ENCODE measurements around the gene SH3BP4. TPM values are rescaled to one million over a fixed set of nuclear protein-coding genes. Genes with fewer than 3 reads are reported as not detected.

SH3BP4 gene
- total RNA-seq, 1 donor from 2014 or later = 37.1 TPM

DNA sequence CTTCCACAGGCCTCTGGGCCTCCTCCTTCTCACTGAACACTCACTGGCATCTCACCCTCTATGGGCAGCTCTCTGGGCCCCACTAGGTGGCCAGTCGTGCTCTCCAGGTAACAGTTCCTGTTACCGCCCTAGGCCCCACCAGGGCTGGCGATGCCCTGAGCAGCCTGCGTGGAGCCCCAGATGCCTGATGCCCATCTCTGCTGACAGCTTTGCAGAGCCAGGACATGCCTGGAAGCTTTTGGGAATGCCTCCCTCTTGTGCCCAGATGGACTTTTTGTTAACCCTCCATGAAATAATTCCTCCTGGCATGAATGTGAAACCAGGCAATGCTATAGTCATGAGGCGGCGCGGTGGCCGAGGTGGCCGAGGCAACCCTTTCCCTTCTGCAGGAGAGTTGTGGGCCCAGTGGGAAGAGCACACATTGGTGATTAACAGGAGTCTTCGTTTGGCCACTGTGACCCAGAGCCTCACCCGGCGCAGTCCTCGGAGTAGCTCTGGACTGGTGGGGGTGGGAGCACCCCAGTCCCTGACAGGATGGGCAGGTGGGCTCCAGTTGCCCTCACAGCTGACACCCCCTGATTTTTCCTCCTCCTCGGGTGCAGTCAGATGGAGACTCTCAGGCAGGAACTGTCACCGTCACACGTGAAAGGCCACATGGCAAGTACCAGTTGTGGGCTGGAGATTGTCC is 80.0 kb downstream of the SH3BP4 start:
- Mint-ChIP-seq H3K9me3 (no peaks in the 10 kb centered on the region), H3K27me3 (ENCODE audit: low read depth) (no peaks in the 10 kb centered on the region), H3K36me3 (ENCODE audit: low read depth) (peaks cover 14% of the 10 kb centered on the region), H3K4me3 (no peak overlapping the region), H3K27ac (ENCODE audit: unreplicated experiment) (no peak overlapping the region), H3K4me1 (peaks cover 21% of the 10 kb centered on the region)
- DNase-seq (ENCODE audit: low read depth, low spot score) = no peak
- TF ChIP-seq, protein P1, sequence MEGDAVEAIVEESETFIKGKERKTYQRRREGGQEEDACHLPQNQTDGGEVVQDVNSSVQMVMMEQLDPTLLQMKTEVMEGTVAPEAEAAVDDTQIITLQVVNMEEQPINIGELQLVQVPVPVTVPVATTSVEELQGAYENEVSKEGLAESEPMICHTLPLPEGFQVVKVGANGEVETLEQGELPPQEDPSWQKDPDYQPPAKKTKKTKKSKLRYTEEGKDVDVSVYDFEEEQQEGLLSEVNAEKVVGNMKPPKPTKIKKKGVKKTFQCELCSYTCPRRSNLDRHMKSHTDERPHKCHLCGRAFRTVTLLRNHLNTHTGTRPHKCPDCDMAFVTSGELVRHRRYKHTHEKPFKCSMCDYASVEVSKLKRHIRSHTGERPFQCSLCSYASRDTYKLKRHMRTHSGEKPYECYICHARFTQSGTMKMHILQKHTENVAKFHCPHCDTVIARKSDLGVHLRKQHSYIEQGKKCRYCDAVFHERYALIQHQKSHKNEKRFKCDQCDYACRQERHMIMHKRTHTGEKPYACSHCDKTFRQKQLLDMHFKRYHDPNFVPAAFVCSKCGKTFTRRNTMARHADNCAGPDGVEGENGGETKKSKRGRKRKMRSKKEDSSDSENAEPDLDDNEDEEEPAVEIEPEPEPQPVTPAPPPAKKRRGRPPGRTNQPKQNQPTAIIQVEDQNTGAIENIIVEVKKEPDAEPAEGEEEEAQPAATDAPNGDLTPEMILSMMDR (conservative IDR thresholded peaks at IDR 0.05) = no peak

DNA sequence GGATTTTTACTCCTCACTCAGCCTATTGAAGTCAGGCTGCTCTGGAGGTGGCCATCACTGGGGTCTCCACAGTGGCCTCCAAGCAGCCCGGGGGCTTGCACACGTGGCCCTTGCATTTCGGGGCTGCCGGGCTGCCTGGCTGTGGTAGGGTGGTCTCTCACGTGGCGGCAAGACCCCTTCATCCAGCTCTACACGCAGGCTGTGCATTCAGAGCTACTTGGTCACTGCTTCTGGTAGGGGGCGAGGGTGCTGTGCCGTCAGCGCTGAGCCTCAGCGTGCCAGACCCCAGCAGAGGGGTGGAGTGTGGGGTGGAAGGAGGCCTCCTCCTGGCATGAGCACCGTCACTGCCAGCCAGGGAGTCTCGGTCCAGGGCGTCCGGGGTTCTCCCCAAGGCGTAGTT is 80.6 kb downstream of the SH3BP4 start:
- DNase-seq (ENCODE audit: low read depth, low spot score) = no peak
- H3K4me3 Mint-ChIP-seq = no peak overlapping the region
- peaks cover 19% of the 10 kb centered on the region for H3K4me1 Mint-ChIP-seq
- no peak overlapping the region for H3K27ac Mint-ChIP-seq (ENCODE audit: unreplicated experiment)
- TF ChIP-seq, protein P1 (conservative IDR thresholded peaks at IDR 0.05) = no peak
- H3K36me3 Mint-ChIP-seq (ENCODE audit: low read depth) = peaks cover 14% of the 10 kb centered on the region
- H3K9me3 Mint-ChIP-seq = no peaks in the 10 kb centered on the region
- no peaks in the 10 kb centered on the region for H3K27me3 Mint-ChIP-seq (ENCODE audit: low read depth)

DNA sequence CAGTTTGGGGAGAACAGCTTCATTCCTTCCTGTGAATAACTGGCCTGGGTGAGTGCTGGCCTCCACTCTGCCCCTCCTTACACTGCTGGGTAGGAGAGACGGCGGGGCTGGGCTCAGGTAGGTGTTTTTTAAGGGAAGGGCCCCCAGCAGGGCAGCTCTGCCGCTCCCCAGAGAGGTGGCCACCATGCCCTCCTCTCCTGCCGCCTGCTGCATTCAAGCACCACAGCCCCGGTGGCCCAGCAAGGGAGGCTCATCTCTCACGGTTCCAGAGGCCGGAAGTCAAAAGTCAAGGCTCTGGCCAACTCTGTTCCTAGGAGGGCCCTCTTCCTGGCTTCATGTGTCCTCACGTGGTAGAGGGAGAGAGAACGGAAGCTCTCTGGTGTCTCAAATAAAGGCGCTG is 81.1 kb downstream of the SH3BP4 start:
- Mint-ChIP-seq H3K9me3 (no peaks in the 10 kb centered on the region), H3K4me3 (no peak overlapping the region), H3K27ac (ENCODE audit: unreplicated experiment) (no peak overlapping the region), H3K4me1 (peaks cover 15% of the 10 kb centered on the region), H3K27me3 (ENCODE audit: low read depth) (no peaks in the 10 kb centered on the region), H3K36me3 (ENCODE audit: low read depth) (peaks cover 14% of the 10 kb centered on the region)
- no peak for DNase-seq (ENCODE audit: low read depth, low spot score)
- TF ChIP-seq, protein P1 (conservative IDR thresholded peaks at IDR 0.05) = no peak

DNA sequence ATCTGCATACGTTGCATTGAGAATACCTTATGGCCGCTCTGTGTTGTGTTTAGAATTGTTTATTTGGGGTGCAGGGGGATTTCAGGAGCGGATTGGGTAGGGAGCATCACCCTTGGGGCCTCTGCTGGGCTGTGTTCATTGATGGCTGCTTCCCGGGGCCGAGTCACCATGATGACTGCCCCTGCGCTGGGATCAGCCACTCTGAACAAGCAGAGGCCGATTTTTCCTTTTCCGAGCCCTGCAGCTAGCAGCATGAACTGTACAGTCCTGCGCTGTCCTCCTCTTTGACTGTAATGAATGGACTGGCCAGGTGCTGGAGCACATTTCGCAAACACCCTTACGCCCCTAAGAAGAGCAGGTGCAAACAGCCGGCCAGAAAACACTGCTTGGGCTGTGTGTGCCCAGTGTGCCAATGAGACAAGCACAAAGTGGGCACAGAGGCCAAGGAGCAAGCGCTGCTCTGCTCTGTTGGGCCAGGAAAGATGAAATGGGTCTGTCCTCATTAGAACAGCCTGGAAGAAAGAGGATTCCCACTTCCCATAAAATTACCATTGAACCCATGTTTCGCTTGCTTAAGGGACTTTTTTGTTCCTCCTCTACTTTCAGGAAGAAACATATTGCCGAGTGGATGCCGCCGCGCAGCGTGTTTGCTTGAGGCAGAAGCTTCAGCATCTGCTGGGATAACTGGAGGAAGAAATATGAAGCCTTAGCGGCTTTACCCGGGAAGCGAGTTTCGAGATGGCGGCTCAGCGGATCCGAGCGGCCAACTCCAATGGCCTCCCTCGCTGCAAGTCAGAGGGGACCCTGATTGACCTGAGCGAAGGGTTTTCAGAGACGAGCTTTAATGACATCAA is 82.7 kb downstream of the SH3BP4 start:
- Mint-ChIP-seq H3K36me3 (ENCODE audit: low read depth) (peaks cover 10% of the 10 kb centered on the region), H3K27ac (ENCODE audit: unreplicated experiment) (no peak overlapping the region), H3K4me1 (peaks cover 5% of the 10 kb centered on the region)

DNA sequence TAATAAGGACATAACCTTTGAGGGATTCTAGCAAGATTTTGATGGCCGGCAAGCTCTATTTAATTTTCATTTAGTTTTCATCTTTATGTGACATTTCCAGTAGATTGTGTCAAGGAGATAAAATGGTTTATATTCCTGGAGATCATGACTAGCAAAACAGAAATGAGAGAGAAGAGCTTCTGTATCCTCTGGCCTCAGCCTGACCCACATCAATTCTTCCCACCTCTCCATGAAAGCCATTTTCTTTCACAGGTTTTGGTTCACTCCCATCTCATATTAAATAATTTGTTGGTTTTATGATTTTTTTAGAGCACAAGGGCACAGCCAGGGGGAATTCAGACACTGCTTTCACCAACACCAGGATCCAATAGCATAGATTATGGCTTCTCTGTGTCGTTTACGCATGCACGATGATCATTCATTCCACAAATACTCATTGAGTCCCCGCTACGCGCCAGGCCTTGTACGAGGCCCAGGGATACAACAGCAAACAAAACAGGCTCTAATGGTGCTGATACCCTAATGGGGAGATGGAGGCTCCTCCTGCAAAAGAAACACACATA is 85.9 kb downstream of the SH3BP4 start:
- TF ChIP-seq, protein P1 (conservative IDR thresholded peaks at IDR 0.05) = no peak
- no peak for DNase-seq (ENCODE audit: low read depth, low spot score)
- Mint-ChIP-seq H3K27me3 (ENCODE audit: low read depth) (no peaks in the 10 kb centered on the region), H3K9me3 (no peaks in the 10 kb centered on the region), H3K27ac (ENCODE audit: unreplicated experiment) (no peak overlapping the region), H3K4me1 (peaks cover 5% of the 10 kb centered on the region), H3K36me3 (ENCODE audit: low read depth) (peaks cover 16% of the 10 kb centered on the region), H3K4me3 (no peak overlapping the region)

More for the DNA sequence above, 82.7 kb downstream of the SH3BP4 start:
- Mint-ChIP-seq H3K4me3 (no peak overlapping the region), H3K27me3 (ENCODE audit: low read depth) (no peaks in the 10 kb centered on the region), H3K9me3 (no peaks in the 10 kb centered on the region)
- TF ChIP-seq, protein P1 (conservative IDR thresholded peaks at IDR 0.05) = no peak
- DNase-seq (ENCODE audit: low read depth, low spot score) = no peak

All from neural crest cell (in vitro differentiated cells).